Natural killer cell (primary cell): ENCODE results near the gene MAFB. TPM values are rescaled to one million over a fixed set of nuclear protein-coding genes. Genes with fewer than 3 reads are reported as not detected.

Source experiments
- ATAC-seq, 3 donors: fragments of 150-1000 bp in 2 of 3; fragments of 200-7000 bp in 1 of 3; cut with Tn5 transposase; 1 replicate in 1 of 3; 2 replicates in 2 of 3; pipeline ENCODE4 v1.10.0; 2021; ENCODE audit warnings: mild to moderate bottlenecking in 2 of 3, moderate library complexity in 2 of 3
- DNase-seq, 2 donors: peaks; one replicate each; pipeline versions ENCODE4 v3.0.0 to v3.0.0-alpha.2; 2013 to 2021; ENCODE audit warnings: mixed read lengths in 1 of 2
- H3K27ac ChIP-seq: one replicate; pipeline ENCODE4 v1.5.1; 2013; ENCODE audit warnings: mild to moderate bottlenecking, low read length
- H3K27me3 ChIP-seq: one replicate; pipeline ENCODE4 v1.6.1; 2013; ENCODE audit warnings: low read length; ENCODE audit not compliant: control insufficient read depth, insufficient read depth
- H3K36me3 ChIP-seq: one replicate; pipeline ENCODE4 v1.6.1; 2013; ENCODE audit warnings: low read length; ENCODE audit not compliant: control insufficient read depth, insufficient read depth
- H3K4me1 ChIP-seq: one replicate; pipeline ENCODE4 v1.6.1; 2013; ENCODE audit warnings: low read length; ENCODE audit not compliant: control insufficient read depth, insufficient read depth
- H3K4me3 ChIP-seq: one replicate; pipeline ENCODE4 v1.5.1; 2013; ENCODE audit warnings: low read length
- H3K9me3 ChIP-seq: one replicate; pipeline ENCODE4 v1.6.1; 2013; ENCODE audit warnings: low read length; ENCODE audit not compliant: control insufficient read depth, insufficient read depth
- H3K27ac Mint-ChIP-seq, 2 donors: one replicate each; pipeline ENCODE4 v1.8.0; 2022; ENCODE audit warnings: mild to moderate bottlenecking in 2 of 2, mixed read lengths in 2 of 2, moderate library complexity in 1 of 2
- H3K27me3 Mint-ChIP-seq, 2 donors: one replicate each; pipeline ENCODE4 v1.8.0; 2022; ENCODE audit warnings: low read depth in 2 of 2, mixed read lengths in 2 of 2
- H3K36me3 Mint-ChIP-seq: one replicate; pipeline ENCODE4 v1.8.0; 2022; ENCODE audit warnings: mixed read lengths
- H3K4me1 Mint-ChIP-seq, 2 donors: one replicate each; pipeline ENCODE4 v1.8.0; 2022; ENCODE audit warnings: mixed read lengths in 2 of 2
- H3K4me3 Mint-ChIP-seq: one replicate; pipeline ENCODE4 v1.8.0; 2022; ENCODE audit warnings: mild to moderate bottlenecking, moderate library complexity, mixed read lengths
- H3K9me3 Mint-ChIP-seq, 2 donors: one replicate each; pipeline ENCODE4 v1.8.0; 2022; ENCODE audit warnings: mixed read lengths in 2 of 2
- CTCF ChIP-seq: fragments of 200-600 bp; IDR thresholded peaks from one replicate; pipeline ENCODE4 v1.8.0; 2022; ENCODE audit warnings: antibody characterized with exemption
- WGBS: methylation state at CpG from one replicate; pipeline ENCODE4 v1.1.7; 2013; ENCODE audit warnings: missing lambda C conversion rate; ENCODE audit not compliant: insufficient coverage; 5-methylcytosine and 5-hydroxymethylcytosine counted together
- intact Hi-C: fragments of 100-400 bp; cut with micrococcal nuclease; formaldehyde crosslinking; loops from one replicate; pipeline ENCODE4 v1.14.2; 2022
- total RNA-seq, 4 donors: library from RNA; stranded (reverse); fragments of 120-200 nt in 1 of 4; gene quantifications; one replicate each; pipeline versions ENCODE4 v1.2.3 to v1.2.4, GENCODE V29; 2013 to 2022

Gene MAFB
- total RNA-seq, 3 donors from 2014 or later (not counting 1 experiment from before 2014, with no cell fraction given), result 10.3 to 38.9 (median 19.7) TPM

- Mint-ChIP-seq H3K27me3 (peaks cover 14 to 28% of the 10 kb centered on the region in 2 donors), H3K9me3 (no peaks in the 10 kb centered on the region), H3K4me3 (no peak overlapping the region), H3K4me1 (no peaks in the 10 kb centered on the region), H3K27ac (no peak overlapping the region), H3K36me3 (no peaks in the 10 kb centered on the region)
- DNase-seq, result no peak
- Histone ChIP-seq H3K27me3 (no peaks in the 10 kb centered on the region), H3K4me3 (no peak overlapping the region), H3K9me3 (no peaks in the 10 kb centered on the region), H3K27ac (no peak overlapping the region), H3K36me3 (no peaks in the 10 kb centered on the region), H3K4me1 (no peaks in the 10 kb centered on the region)
- ATAC-seq, result no peak
- intact Hi-C loops, result no loop called here
- TF ChIP-seq CTCF, result no peak
- WGBS, result 100% methylated on average over 1 of the region's 4 CpGs
These were observed 25.1 kb upstream of the MAFB start for GRCh38 chr20:40714109-40714508.

- WGBS, result 88% methylated on average over 6 of the region's 6 CpGs
- H3K9me3 Mint-ChIP-seq, result no peaks in the 10 kb centered on the region
- no peak overlapping the region for H3K27ac Mint-ChIP-seq
- Histone ChIP-seq H3K36me3 (no peaks in the 10 kb centered on the region), H3K9me3 (no peaks in the 10 kb centered on the region), H3K27me3 (no peaks in the 10 kb centered on the region), H3K4me1 (no peaks in the 10 kb centered on the region), H3K4me3 (no peak overlapping the region), H3K27ac (no peak overlapping the region)
- DNase-seq, result no peak
- H3K4me3 Mint-ChIP-seq, result no peak overlapping the region
- ATAC-seq, result no peak
- no peaks in the 10 kb centered on the region for H3K36me3 Mint-ChIP-seq
- intact Hi-C loops, result no loop called here
- no peaks in the 10 kb centered on the region for H3K4me1 Mint-ChIP-seq
- H3K27me3 Mint-ChIP-seq, result peaks cover 11 to 29% of the 10 kb centered on the region in 2 donors
- no peak for TF ChIP-seq CTCF
These were observed 24.5 kb upstream of the MAFB start for GRCh38 chr20:40713508-40713907.

- TF ChIP-seq CTCF, result no peak
- H3K27me3 Mint-ChIP-seq, result peaks cover 6 to 24% of the 10 kb centered on the region in 2 donors
- Histone ChIP-seq H3K9me3 (no peaks in the 10 kb centered on the region), H3K27me3 (no peaks in the 10 kb centered on the region), H3K36me3 (no peaks in the 10 kb centered on the region), H3K4me1 (no peaks in the 10 kb centered on the region), H3K27ac (no peak overlapping the region), H3K4me3 (no peak overlapping the region)
- 80% methylated on average over 13 of the region's 13 CpGs for WGBS
- DNase-seq (no peak), ATAC-seq (no peak)
- no peak overlapping the region for H3K4me3 Mint-ChIP-seq
- H3K9me3 Mint-ChIP-seq, result no peaks in the 10 kb centered on the region
- H3K36me3 Mint-ChIP-seq, result no peaks in the 10 kb centered on the region
- intact Hi-C loops, result no loop called here
- H3K27ac Mint-ChIP-seq, result no peak overlapping the region
- no peaks in the 10 kb centered on the region for H3K4me1 Mint-ChIP-seq
These were observed 22.0 kb upstream of the MAFB start for GRCh38 chr20:40711079-40711478.

GRCh38 chr20:40710603-40711002 is 21.6 kb upstream of the MAFB start:
- no peak for DNase-seq
- H3K27me3 ChIP-seq, result no peaks in the 10 kb centered on the region
- Mint-ChIP-seq H3K4me3 (no peak overlapping the region), H3K9me3 (no peaks in the 10 kb centered on the region), H3K27me3 (peaks cover 6 to 24% of the 10 kb centered on the region in 2 donors), H3K36me3 (no peaks in the 10 kb centered on the region), H3K27ac (no peak overlapping the region), H3K4me1 (no peaks in the 10 kb centered on the region)
- no peak for TF ChIP-seq CTCF
- no peaks in the 10 kb centered on the region for H3K36me3 ChIP-seq
- intact Hi-C loops, result no loop called here
- H3K4me3 ChIP-seq, result no peak overlapping the region
- 93% methylated on average over 13 of the region's 13 CpGs for WGBS
- H3K27ac ChIP-seq, result no peak overlapping the region
- no peak for ATAC-seq
- no peaks in the 10 kb centered on the region for H3K4me1 ChIP-seq
- no peaks in the 10 kb centered on the region for H3K9me3 ChIP-seq
